Measurements from ENCODE around the gene GFAP.

The GFAP gene

DNA sequence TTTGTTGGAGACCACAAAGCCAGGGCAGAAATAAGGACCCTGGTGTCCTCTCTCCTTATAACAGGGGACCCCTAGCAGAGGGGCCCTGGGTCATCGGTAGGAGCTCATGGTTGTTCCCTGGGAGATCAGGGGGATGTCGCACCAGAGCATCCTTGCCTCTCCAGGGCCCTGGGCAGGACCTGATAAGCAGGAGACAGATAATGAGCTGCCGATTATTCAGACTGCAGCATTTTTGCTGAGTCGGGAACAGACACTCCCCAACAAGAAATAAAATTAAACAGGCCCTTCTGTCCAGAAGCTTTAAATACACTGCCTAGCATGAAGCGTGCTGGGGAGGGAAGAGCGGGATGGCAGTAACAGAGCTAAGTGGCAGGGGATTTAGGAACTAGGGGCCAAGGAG, 15.4 kb upstream of the GFAP start:
- no peak for DNase-seq

GRCh38 chr17:44928950-44929720, 13.8 kb upstream of the GFAP start:
- no peak for DNase-seq

- no peak for DNase-seq
Observed at GRCh38 chr17:44928136-44928535, 12.8 kb upstream of the GFAP start.

DNA sequence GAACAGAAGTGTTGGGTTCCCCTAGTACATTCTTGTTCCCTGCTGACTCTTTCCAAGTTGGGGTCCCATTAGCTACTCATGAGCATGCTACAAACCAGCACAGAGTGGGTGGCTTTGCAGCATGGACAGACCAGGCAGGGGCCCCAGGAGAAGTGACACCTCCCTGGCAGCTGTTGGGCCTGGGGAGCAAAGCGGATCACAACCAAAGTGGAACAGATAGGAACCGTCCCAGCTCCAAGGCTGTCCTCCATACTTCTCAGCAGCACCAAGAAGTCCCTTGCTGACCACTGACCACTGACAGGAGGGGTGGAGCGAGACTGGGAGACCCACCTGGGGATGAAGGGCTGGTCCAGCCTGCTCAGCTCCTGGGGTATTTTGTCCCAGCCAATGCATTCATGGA, 12.4 kb upstream of the GFAP start:
- DNase-seq, result no peak

GRCh38 chr17:44926821-44927525, 11.7 kb upstream of the GFAP start:
- DNase-seq, result no peak

- DNase-seq, result no peak
Observed at GRCh38 chr17:44925731-44926697, 10.7 kb upstream of the GFAP start.

DNA sequence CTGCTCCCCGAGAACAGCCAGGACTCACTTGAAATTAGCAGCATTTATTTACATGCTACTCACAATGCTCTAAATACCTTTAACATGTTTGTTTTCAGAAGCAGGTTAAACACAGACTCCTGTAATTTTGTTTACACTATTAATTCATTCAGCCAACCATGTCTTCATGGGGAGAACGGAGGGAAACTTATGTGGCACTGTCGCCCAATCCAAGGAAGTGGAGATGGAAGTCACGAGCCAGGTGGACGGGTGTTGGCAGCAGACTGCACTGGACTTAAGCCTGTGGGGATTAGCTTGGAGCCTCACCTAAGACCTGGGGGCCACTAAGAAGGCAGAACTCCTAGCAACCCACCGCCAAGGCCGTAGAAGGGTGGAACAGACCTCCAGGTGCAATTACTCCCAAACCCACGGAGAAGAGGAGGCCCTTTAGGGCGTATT, 8.8 kb upstream of the GFAP start:
- no peak for DNase-seq

DNA sequence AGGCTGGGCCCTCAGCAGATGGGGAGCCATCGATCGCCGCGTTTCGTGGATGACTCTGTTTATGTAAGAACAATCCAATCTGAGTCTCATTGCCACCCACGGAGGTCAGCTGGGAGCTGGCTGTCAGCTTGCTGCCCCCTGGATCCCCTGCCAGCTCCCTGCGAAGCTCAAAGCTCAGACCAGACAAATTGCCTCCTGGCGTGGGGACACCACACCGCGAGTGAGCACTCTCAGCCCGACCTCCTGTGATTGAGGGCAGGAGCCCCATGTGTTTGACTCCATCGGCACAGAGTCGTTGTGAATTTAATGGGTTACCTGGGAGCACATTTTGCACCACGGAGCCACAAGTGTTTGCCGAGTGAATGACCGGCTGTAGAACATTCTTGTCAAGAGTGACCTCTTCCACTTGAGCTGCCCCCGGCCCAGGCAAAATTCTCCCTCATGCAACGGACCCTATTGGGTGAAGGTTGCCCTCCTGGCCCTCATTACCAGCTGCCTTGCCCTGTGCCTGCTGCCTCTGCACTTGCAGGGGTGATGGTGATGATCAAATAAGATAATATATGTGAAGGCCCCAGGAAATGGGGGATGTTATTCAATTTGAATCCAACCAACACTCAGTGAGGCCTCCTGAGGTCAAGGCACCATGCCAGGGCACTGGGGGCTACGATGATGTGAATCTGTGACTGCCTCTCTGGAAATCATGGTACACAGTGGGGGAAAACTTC, 7.6 kb upstream of the GFAP start:
- DNase-seq, result no peak

- no peak for DNase-seq
Observed at GRCh38 chr17:44922136-44922535, 6.8 kb upstream of the GFAP start.

DNA sequence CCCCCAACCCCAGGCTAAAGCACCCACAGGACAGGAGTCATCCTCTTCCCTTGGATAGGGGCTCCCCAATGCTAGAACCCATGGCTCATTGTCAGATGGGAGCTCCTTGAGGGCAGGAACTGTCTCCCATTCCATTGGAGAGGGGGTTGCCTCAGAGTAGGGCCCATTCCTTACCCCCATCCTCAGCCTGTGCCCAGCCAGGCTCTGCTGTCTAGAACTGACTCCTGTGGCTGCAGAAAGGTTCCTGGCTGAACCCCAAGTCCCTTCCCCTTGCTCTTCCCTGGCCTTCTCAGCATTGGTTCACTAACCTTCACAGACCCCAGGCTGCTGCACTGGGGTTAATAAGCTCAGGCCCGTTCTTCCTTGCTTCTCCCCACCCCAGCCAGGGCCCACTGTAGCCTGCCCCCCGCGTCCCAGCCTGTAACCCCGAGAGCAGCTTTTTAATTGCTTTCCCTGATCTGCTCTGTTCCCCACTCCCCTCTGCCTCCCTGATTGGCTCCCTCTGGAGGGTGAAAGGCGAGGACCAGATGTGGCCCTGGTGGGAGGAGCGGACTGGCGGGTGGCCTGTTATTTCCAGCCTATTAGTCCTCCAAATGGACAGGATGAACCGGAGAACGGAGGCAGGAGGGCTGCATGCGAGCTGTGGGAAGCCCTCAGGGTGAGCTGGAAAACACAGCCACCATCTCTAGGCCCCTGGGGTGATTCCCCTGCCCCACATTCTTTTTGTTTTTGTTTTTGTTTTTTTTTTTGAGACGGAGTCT, 6.0 kb upstream of the GFAP start:
- DNase-seq, result no peak

GRCh38 chr17:44920565-44920940, 5.3 kb upstream of the GFAP start:
- DNase-seq, result no peak

- peak; percentile 47 for DNase-seq
Observed at GRCh38 chr17:44919885-44920564, 4.7 kb upstream of the GFAP start.

DNA sequence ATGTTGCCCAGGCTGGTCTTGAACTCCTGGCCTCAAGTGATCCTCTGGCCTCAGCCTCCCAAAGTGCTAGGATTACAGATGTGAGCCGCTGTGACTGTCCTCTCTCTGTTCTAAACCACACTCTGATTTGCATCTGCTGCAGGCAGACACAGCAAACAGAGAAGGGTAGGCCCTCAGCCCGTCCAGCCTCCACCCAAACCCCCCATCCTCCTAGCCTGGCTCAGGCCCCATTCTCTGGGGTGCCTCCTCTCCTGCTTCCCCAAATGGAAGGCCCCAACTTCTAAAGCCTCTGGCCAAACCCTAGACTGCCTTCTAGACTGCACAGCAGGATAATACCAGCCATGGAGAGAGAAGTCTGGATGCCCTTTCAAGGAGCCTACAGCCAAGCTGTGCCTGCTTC, 4.1 kb upstream of the GFAP start:
- DNase-seq, result no peak

- no peak for DNase-seq
Observed at GRCh38 chr17:44918006-44918405, 2.7 kb upstream of the GFAP start.

DNA sequence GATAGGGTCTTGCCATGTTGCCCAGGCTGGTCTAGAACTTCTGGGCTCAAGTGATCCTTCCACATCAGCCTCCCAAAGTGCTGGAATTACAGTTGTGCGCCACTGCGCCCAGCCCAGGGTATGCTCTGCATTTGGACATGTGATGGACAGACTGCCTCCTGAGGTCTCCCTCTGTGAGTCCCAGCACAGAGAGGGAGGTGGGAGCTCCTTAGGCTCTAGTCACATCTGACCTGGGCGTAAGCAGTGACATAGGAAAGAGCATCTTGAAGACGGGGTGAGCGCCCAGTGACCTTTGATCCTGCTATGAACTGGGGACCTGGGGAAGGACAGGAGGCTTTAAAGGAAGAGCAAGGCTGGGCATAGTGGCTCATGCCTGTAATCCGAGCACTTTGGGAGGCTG, 2.2 kb upstream of the GFAP start:
- no peak for DNase-seq

- DNase-seq, result no peak
Observed at GRCh38 chr17:44916781-44917241, 1.5 kb upstream of the GFAP start.

GRCh38 chr17:44915862-44916780, 821 bp upstream of the GFAP start:
- DNase-seq, result no peak

- no peak for DNase-seq
Observed at GRCh38 chr17:44914698-44915271, 515 bp downstream of the GFAP start.

GRCh38 chr17:44914148-44914547, 1.2 kb downstream of the GFAP start:
- DNase-seq, result no peak

- DNase-seq, result no peak
Observed at GRCh38 chr17:44913676-44914075, 1.6 kb downstream of the GFAP start.
